HG02678 (cell line): Measurements from ENCODE around the gene REV1.
"Not testable (repeated sequence)": the region's sequence is repeated elsewhere in the genome, so short reads cannot be mapped to it uniquely, and the experiment has no call there.

Source experiments
- ATAC-seq: cut with Tn5 transposase; IDR thresholded peaks from one replicate; pipeline ENCODE4 v1.9.1; 2021; ENCODE audit warnings: mild to moderate bottlenecking, moderate library complexity; ENCODE audit not compliant: unreplicated experiment

REV1 gene

GRCh38 chr2:99487906-99488305 lies 1.9 kb downstream of the REV1 start:
- ATAC-seq, result no peak

- ATAC-seq, result no peak
Observed at GRCh38 chr2:99485824-99486223, 4.0 kb downstream of the REV1 start.

- ATAC-seq, result no peak
Observed at GRCh38 chr2:99485411-99485810, 4.4 kb downstream of the REV1 start.

- no peak for ATAC-seq
Observed at GRCh38 chr2:99484205-99484604, 5.6 kb downstream of the REV1 start.

DNA sequence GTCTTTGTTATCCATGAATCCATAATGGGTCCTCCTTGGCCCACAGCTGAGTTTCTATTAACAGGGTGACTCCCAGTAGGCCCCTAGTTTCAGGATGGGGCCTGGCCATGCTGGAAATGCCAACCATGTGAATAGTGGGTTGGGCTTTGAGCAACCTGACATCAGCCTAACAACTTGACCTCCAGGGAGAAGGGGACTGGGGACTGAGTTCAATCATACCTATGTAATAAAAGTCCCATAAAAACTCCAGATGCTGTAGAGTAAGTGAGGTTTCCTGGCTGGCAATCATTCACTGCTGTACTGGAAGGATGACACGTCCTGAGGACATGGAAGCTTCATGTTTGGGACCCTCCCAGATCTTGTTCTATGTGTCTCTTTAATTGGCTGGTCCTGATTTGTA lies 7.9 kb downstream of the REV1 start:
- no peak for ATAC-seq

DNA sequence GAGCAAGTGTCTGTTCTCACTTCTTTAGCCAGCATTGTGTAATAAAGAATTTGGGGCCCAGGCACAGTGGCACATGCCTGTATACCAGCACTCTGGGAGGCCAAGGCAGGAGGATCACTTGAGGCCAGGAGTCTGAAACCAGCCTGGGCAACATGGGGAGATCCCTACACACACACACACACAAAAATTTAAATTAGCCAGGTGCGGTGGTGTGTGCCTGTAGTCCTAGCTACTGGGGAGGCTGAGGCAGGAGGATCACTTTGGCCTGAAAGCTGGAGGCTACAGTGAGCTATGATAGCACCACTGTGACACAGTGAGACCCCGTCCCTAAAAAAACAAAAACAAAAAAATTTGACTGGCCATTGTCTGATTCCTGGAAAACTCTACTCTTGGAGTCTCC lies 8.3 kb downstream of the REV1 start:
- no peak for ATAC-seq

GRCh38 chr2:99480390-99480789 lies 9.4 kb downstream of the REV1 start:
- no peak for ATAC-seq

GRCh38 chr2:99478632-99479031 lies 11.2 kb downstream of the REV1 start:
- ATAC-seq, result peak; percentile 80

GRCh38 chr2:99477054-99477453 lies 12.8 kb downstream of the REV1 start:
- no peak for ATAC-seq

DNA sequence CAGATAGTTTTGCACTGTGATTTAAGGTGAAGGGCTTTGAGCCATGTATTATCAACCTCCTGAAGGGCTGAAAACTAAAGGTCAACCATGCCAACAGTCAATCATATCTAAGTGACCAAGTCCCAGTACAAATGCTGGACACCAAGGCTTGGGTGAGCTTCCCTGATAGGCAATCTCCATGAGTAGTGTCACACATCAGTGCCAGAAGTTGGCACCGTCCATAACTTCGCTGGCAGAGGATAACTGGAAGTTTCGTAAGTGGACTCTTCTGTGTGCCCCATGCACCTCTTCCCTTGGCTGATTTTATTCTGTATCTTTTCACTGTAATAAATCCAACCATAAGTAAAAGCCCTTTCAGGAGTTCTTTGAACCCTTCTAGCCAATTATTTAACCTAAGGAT lies 13.2 kb downstream of the REV1 start:
- no peak for ATAC-seq

GRCh38 chr2:99475095-99475494 lies 14.7 kb downstream of the REV1 start:
- not testable (repeated sequence) for ATAC-seq

GRCh38 chr2:99473518-99474083 lies 16.2 kb downstream of the REV1 start:
- no peak for ATAC-seq

GRCh38 chr2:99472600-99472960 lies 17.2 kb downstream of the REV1 start:
- no peak for ATAC-seq

DNA sequence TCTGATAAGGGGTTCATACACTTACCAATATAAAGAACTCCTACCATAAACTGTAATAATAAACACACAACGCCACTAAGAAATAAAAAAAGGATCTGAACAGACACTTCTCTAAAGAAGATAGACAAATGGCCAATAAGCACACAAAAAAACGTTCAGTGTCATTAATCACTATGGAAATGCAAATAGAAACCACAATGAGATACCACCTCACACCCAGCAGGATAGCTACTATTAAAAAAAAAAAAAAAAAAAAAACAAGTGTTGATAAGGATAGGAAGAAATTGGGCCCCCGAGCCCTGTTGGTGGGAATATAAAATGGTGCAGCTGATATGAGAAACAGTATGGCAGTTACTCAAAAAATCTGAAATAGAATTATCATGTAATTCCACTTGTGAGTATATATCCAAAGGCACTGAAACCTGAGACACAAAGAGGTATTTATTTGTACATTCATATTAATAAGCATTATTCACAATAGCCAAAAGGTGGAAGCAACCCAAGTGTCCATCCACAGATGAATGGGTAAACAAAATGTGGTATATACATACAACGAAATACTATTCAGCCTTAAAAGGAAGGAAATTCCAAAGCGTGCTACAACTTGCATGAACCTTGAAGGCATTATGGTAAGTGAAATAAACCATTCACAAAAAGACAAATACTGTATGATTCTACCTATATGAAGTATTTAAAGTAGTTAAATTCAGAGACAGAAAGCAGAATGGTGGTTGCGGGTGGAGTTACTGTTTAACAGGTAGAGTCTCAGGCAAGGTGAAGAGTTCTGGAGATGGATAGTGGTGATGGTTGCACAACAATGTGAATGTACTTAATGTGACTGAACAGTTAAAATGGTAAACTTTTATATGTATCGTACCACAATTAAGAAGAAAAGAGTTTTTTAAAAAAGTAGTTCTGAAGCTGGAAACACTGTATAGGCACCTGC lies 17.9 kb downstream of the REV1 start:
- ATAC-seq, result no peak

DNA sequence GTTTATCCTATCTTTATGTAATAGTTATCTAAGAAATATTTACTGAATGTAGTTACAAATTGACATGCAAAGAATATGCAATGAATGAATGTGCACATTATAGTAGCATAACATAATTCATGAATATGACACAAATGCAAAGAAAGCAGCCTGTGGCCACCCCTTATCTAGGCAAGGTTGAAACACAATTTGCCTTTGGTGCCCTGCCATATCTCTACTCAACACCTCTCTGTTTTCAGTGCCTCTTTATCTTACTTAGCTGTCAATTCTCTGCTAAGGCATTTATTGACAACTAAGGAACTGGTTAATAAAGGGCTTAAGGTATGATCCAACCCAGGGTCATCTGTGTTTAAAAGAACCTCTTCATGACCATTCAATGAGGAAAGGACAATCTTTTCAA lies 18.9 kb downstream of the REV1 start:
- no peak for ATAC-seq

GRCh38 chr2:99470459-99470858 lies 19.4 kb downstream of the REV1 start:
- not testable (repeated sequence) for ATAC-seq

DNA sequence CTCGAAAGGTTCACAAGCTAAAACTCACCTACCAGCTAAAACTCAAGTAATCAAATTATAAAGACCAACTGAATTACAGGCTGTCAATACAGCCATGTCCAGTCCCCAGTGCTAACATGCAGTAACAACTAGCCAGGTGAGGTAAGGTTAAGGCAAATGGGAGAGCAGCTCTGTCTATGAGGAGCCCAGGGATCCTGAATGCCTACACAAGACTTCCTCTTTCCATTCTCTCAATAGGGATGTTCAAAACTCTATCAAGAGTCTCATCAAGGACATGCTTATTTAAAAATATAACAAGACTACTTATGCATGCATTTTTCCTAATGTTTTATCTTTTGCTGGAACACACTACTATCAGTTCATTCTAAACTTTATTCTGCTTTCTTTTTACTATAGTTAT lies 20.4 kb downstream of the REV1 start:
- no peak for ATAC-seq

DNA sequence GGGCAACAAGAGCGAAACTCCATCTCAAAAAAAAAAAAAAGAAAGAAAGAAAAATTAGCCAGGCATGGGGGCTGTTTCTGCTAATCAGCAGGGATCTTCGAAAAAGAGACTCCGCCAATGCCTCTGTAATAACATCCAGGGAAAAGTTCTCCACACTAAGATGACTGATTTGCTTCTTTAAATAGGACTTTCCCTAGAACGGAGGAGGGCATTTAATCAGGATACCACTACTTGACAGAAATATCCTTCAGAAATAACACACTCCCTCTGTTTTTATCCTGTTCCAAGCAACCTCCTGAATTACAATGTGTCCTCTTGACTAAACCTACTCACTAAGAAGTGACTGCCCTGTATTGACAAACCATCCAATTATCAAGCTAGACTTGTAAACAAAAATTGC lies 21.7 kb downstream of the REV1 start:
- ATAC-seq, result no peak

GRCh38 chr2:99467390-99467789 lies 22.4 kb downstream of the REV1 start:
- no peak for ATAC-seq

DNA sequence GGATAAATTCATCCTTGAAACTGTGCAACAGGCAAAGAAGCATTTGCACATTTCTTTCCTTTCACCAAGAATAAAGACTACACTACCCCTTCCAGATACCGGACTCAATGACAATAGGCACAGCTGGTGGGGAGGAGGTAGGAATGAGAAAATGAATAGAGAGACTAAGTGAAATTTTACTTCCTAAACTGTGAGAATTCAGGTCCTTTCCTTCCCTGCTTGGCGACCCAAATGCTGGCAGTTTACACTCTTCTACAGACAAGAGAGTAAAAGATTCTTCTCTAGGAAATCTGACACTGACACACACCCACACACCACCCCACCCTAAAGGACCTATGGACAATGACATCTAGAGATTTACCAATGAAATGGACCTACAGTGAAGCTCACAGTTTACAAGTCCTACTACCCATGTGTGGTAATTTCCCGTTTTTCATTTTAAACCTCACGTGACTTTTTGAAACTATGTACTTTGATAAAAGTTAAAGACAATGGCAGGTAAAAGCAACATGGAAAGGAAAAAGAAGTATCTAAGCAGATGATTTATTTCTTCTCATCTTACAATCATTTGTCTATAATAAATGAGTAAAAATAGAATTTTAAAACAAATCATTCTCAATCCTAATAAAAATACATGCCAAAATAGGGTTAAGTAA lies 27.9 kb downstream of the REV1 start:
- ATAC-seq, result no peak

DNA sequence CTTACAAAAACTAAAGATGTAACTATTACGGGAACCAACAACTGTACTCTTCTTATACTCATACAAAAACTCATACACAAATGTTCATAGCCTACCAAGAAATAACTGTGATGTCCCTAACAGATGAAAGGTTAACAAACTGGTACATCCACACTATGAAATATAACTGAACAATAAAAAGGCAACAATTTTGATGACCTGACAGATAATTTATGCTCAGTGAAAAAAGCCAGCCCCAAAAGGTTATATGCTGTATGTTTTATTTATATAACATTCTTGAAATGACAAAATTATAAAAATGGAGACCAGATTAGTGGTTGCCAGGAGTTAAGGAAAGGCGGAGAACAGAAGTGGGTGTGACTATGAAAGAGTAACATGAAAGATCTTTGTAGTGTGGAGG lies 31.3 kb downstream of the REV1 start:
- ATAC-seq, result no peak

DNA sequence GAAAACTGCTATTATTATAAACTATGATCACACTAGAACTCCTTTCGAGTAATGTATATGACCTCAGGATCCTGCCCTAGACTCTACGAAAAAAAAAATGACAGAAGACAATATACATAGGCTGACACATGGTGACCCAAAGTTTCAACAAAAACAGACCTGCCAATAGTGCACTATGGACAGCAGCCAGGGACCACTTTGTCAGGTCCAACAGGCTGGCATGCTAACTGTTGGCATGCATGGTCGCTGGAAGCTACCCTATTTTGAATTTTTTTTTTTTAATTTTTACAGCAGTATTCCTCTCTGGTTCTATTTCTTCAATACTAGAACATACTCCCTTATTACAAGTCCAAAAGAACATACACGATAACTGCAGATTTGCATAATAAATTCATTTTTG lies 38.1 kb downstream of the REV1 start:
- ATAC-seq, result no peak
